HG03442 (cell line): ENCODE measurements around the gene TMEM212.

ENCODE experiments used
- ATAC-seq: cut with Tn5 transposase; IDR thresholded peaks from one replicate; pipeline ENCODE4 v1.9.1; 2021; ENCODE audit warnings: mild to moderate bottlenecking, moderate library complexity; ENCODE audit not compliant: unreplicated experiment

TMEM212 gene

GRCh38 chr3:171833789-171834460 lies 9.2 kb upstream of the TMEM212 start:
- ATAC-seq = peak; percentile 47

- ATAC-seq = no peak
Observed at GRCh38 chr3:171834461-171834801, 8.7 kb upstream of the TMEM212 start.

- ATAC-seq = no peak
Observed at GRCh38 chr3:171835116-171835515, 8.0 kb upstream of the TMEM212 start.

GRCh38 chr3:171835613-171836012 lies 7.5 kb upstream of the TMEM212 start:
- no peak for ATAC-seq

- no peak for ATAC-seq
Observed at GRCh38 chr3:171836855-171837254, 6.3 kb upstream of the TMEM212 start.

- ATAC-seq = no peak
Observed at GRCh38 chr3:171837698-171838097, 5.5 kb upstream of the TMEM212 start.

GRCh38 chr3:171838218-171838720 lies 4.9 kb upstream of the TMEM212 start:
- no peak for ATAC-seq

- no peak for ATAC-seq
Observed at GRCh38 chr3:171839270-171839669, 3.9 kb upstream of the TMEM212 start.

GRCh38 chr3:171840445-171840810 lies 2.7 kb upstream of the TMEM212 start:
- ATAC-seq = no peak

- no peak for ATAC-seq
Observed at GRCh38 chr3:171840811-171841619, 2.1 kb upstream of the TMEM212 start.

- no peak for ATAC-seq
Observed at GRCh38 chr3:171841620-171842000, 1.5 kb upstream of the TMEM212 start.

GRCh38 chr3:171844873-171845272 lies 1.7 kb downstream of the TMEM212 start:
- no peak for ATAC-seq

GRCh38 chr3:171845481-171846284 lies 2.5 kb downstream of the TMEM212 start:
- no peak for ATAC-seq

GRCh38 chr3:171846597-171846996 lies 3.4 kb downstream of the TMEM212 start:
- peak; percentile 99 for ATAC-seq

GRCh38 chr3:171847133-171847532 lies 4.0 kb downstream of the TMEM212 start:
- ATAC-seq = no peak

GRCh38 chr3:171847595-171848259 lies 4.6 kb downstream of the TMEM212 start:
- no peak for ATAC-seq

- no peak for ATAC-seq
Observed at GRCh38 chr3:171849617-171850319, 6.6 kb downstream of the TMEM212 start.

- no peak for ATAC-seq
Observed at GRCh38 chr3:171850320-171850959, 7.3 kb downstream of the TMEM212 start.

GRCh38 chr3:171850960-171851659 lies 8.0 kb downstream of the TMEM212 start:
- ATAC-seq = no peak
